Measurements from ENCODE around the gene ZMAT1. TPM values are rescaled to one million over a fixed set of nuclear protein-coding genes. Genes with fewer than 3 reads are reported as not detected.

Gene ZMAT1
- total RNA-seq, 2 donors from 2014 or later: 14.9 to 15.2 TPM

DNA sequence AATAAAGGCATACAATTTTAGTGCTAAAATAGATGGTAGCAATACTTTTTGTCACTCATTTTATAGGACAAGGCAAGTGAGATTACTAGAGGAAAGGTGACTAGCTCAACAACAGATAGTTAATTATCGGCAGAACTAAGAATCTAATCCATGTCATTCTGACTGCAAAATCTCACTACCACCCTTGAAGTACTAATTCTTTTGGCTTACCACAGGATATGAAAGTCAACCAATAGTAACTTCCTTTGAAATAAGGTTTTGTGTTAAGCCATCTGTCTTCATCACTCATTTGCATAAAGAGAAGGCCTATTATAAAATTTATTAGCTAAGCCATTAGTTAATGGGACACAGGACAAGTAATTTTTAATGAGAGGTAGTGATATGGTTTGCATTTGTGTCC lies 25.3 kb upstream of the ZMAT1 start:
- Histone ChIP-seq H3K36me3 (no peaks in the 10 kb centered on the region), H3K27me3 (replicated peaks; ENCODE audit: insufficient read depth) (no peaks in the 10 kb centered on the region), H3K9me3 (no peaks in the 10 kb centered on the region), H3K27ac (no peak overlapping the region), H3K4me1 (ENCODE audit: control insufficient read depth in 1 of 2, low read depth in 2 of 2) (no peaks in the 10 kb centered on the region), H3K4me3 (no peak overlapping the region)
- TF ChIP-seq, protein P1, sequence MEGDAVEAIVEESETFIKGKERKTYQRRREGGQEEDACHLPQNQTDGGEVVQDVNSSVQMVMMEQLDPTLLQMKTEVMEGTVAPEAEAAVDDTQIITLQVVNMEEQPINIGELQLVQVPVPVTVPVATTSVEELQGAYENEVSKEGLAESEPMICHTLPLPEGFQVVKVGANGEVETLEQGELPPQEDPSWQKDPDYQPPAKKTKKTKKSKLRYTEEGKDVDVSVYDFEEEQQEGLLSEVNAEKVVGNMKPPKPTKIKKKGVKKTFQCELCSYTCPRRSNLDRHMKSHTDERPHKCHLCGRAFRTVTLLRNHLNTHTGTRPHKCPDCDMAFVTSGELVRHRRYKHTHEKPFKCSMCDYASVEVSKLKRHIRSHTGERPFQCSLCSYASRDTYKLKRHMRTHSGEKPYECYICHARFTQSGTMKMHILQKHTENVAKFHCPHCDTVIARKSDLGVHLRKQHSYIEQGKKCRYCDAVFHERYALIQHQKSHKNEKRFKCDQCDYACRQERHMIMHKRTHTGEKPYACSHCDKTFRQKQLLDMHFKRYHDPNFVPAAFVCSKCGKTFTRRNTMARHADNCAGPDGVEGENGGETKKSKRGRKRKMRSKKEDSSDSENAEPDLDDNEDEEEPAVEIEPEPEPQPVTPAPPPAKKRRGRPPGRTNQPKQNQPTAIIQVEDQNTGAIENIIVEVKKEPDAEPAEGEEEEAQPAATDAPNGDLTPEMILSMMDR (IDR thresholded peaks at IDR 0.05): no peak
- DNase-seq (ENCODE audit: low spot score): no peak
- no peak for ATAC-seq (ENCODE audit: insufficient number of reproducible peaks, low FRiP score, low read depth)

GRCh38 chrX:101956556-101956955 lies 24.7 kb upstream of the ZMAT1 start:
- no peaks in the 10 kb centered on the region for H3K4me1 ChIP-seq (ENCODE audit: control insufficient read depth in 1 of 2, low read depth in 2 of 2)
- no peak overlapping the region for H3K4me3 ChIP-seq
- TF ChIP-seq, protein P1 (IDR thresholded peaks at IDR 0.05): no peak
- no peak overlapping the region for H3K27ac ChIP-seq
- no peaks in the 10 kb centered on the region for H3K9me3 ChIP-seq
- H3K27me3 ChIP-seq (replicated peaks; ENCODE audit: insufficient read depth): no peaks in the 10 kb centered on the region
- no peak for DNase-seq (ENCODE audit: low spot score)
- H3K36me3 ChIP-seq: no peaks in the 10 kb centered on the region
- no peak for ATAC-seq (ENCODE audit: insufficient number of reproducible peaks, low FRiP score, low read depth)

GRCh38 chrX:101950581-101950980 lies 18.8 kb upstream of the ZMAT1 start:
- TF ChIP-seq, protein P1 (IDR thresholded peaks at IDR 0.05): no peak
- no peak overlapping the region for H3K4me3 ChIP-seq
- H3K27ac ChIP-seq: no peak overlapping the region
- no peak for DNase-seq (ENCODE audit: low spot score)
- H3K27me3 ChIP-seq (replicated peaks; ENCODE audit: insufficient read depth): no peaks in the 10 kb centered on the region
- no peaks in the 10 kb centered on the region for H3K9me3 ChIP-seq
- no peak for ATAC-seq (ENCODE audit: insufficient number of reproducible peaks, low FRiP score, low read depth)
- H3K4me1 ChIP-seq (ENCODE audit: control insufficient read depth in 1 of 2, low read depth in 2 of 2): no peaks in the 10 kb centered on the region
- no peaks in the 10 kb centered on the region for H3K36me3 ChIP-seq

DNA sequence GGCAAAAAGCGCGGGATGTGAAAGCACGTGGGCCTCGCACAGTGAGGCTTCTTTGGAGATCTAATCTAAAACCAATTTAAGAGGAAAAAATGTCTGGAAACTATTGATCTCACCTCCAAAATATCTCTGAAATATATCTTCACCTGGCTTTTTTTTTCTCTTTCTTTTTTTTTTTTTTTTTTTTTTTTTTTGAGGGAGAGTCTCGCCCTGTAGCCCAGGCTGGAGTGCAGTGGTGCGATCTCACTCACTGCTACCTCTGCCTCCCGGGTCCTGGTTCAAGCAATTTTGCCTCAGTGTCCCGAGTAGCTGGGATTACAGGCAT lies 383 bp upstream of the ZMAT1 start:
- H3K27ac ChIP-seq: peak overlapping the region in 1 of 2 donors; percentile 94
- H3K4me1 ChIP-seq (ENCODE audit: control insufficient read depth in 1 of 2, low read depth in 2 of 2): no peaks in the 10 kb centered on the region
- peak overlapping the region; percentile 87 for H3K4me3 ChIP-seq
- H3K36me3 ChIP-seq: no peaks in the 10 kb centered on the region
- DNase-seq (ENCODE audit: low spot score) (no peak), ATAC-seq (ENCODE audit: insufficient number of reproducible peaks, low FRiP score, low read depth) (no peak)
- TF ChIP-seq, protein P1 (IDR thresholded peaks at IDR 0.05): no peak
- H3K9me3 ChIP-seq: no peaks in the 10 kb centered on the region
- no peaks in the 10 kb centered on the region for H3K27me3 ChIP-seq (replicated peaks; ENCODE audit: insufficient read depth)

GRCh38 chrX:101931136-101931487 lies 715 bp downstream of the ZMAT1 start:
- Histone ChIP-seq H3K4me1 (ENCODE audit: control insufficient read depth in 1 of 2, low read depth in 2 of 2) (no peaks in the 10 kb centered on the region), H3K9me3 (no peaks in the 10 kb centered on the region), H3K4me3 (peak overlapping the region; percentile 87), H3K27me3 (replicated peaks; ENCODE audit: insufficient read depth) (no peaks in the 10 kb centered on the region), H3K36me3 (no peaks in the 10 kb centered on the region), H3K27ac (peak overlapping the region; percentile 94 to 97)
- TF ChIP-seq, protein P1 (IDR thresholded peaks at IDR 0.05): no peak
- ATAC-seq (ENCODE audit: insufficient number of reproducible peaks, low FRiP score, low read depth): no peak
- DNase-seq (ENCODE audit: low spot score): no peak

All from thoracic aorta (tissue), 2 donors.